SU-DHL-6 (cell line): ENCODE measurements around the gene ZNF138.

Experiments
- CTCF ChIP-seq: fragments of 200-600 bp; sonication (generic); IDR thresholded peaks from one replicate; pipeline ENCODE4 v1.5.1; 2017; ENCODE audit warnings: antibody characterized with exemption, mild to moderate bottlenecking, low read length, moderate library complexity; ENCODE audit not compliant: insufficient read depth, poor library complexity, severe bottlenecking
- EZH2phosphoT487 ChIP-seq: fragments of 200-600 bp; sonication (generic), shearing (Covaris generic); conservative IDR thresholded peaks from 2 replicates; pipeline ENCODE4 v1.6.1; 2018; ENCODE audit warnings: mild to moderate bottlenecking, antibody characterized with exemption, low read length, moderate library complexity, mixed read lengths

- TF ChIP-seq CTCF: no peak
- no peak for TF ChIP-seq EZH2phosphoT487
Observed at GRCh38 chr7:64794171-64794844, at the start of gene ZNF138.
